ENCODE measurements around the gene RIMKLA. TPM values are rescaled to one million over a fixed set of nuclear protein-coding genes. Genes with fewer than 3 reads are reported as not detected.
A peak's percentile ranks its signal among the peaks of the same experiment; 100 is the strongest.

The RIMKLA gene
- total and polyA plus RNA-seq, 2 of the 13 experiments (the other 11 are each of a cell fraction or from before 2014, with no cell fraction given): 2.5 to 3.8 TPM

DNA sequence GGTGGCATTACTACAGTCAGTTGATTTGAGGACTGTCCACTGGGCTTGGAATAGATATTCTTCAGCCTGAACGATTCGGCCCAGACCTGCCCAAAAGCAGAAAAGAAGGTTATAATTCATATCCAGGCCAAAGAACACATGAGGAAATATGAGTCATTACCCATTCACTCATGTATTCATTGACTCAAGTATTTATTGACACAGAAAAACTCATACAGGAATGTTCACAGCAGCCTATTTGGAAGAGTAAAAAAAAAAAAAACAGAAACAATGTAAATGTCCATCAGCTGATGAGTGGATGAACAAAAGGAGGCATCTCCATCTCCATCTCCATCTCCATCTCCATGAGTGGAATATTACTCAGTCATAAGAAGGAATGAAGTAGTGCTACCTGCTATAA is 59.3 kb downstream of the RIMKLA start:
- H3K36me3 ChIP-seq (replicated peaks in 1 of 2; ENCODE audit: control insufficient read depth in 1 of 2, insufficient read depth in 2 of 2, low read length in 2 of 2): no peaks in the 10 kb centered on the region
- FAIRE-seq: no peak
- CTCF ChIA-PET (ENCODE audit: low intra/inter-chr PET ratio, low total read pairs): no interaction called here
- no peak overlapping the region for H3K27ac ChIP-seq (ENCODE audit: extremely low read length, insufficient read depth, low read length)
- WGBS (ENCODE audit: low lambda C conversion rate): 0% methylated on average over 2 of the region's 2 CpGs
- no peak overlapping the region for H2AFZ ChIP-seq (ENCODE audit: low read length)
- BruUV-seq (replicated peaks): no TSS peak
- H3K4me1 ChIP-seq (ENCODE audit: insufficient read depth, low read length): 0 out of 2 replicates have a peak, but pooled peaks cover 5% of the 10 kb centered on the region
- intact Hi-C loops (cut with micrococcal nuclease; ENCODE audit: unreplicated experiment) (no loop called here), in situ Hi-C loops (cut with HindIII; ENCODE audit: extremely low pct_ligation_motif_present, low pct_unique_long_range_greater_than_20kb) (no loop called here)
- ATAC-seq: peak; percentile 28; the same call in 1 of the 3 replicates
- no peak overlapping the region for H3K4me3 ChIP-seq (replicated peaks in 1 of 3; ENCODE audit: insufficient read depth in 1 of 3, low read depth in 2 of 3, low read length in 3 of 3)
- H3K79me2 ChIP-seq (ENCODE audit: insufficient read depth, low read length): no peaks in the 10 kb centered on the region
- no peaks in the 10 kb centered on the region for H3K27me3 ChIP-seq (ENCODE audit: control insufficient read depth in 1 of 2, insufficient read depth in 2 of 2, low read length in 2 of 2)
- no peaks in the 10 kb centered on the region for H3K9me3 ChIP-seq (ENCODE audit: low read length)
- no peaks in the 10 kb centered on the region for H4K20me1 ChIP-seq (ENCODE audit: insufficient read depth, low read length)
- POLR2A ChIA-PET: no interaction called here
- peak; percentile 35 for DNase-seq (ENCODE audit: low spot score)
- H3K9ac ChIP-seq (ENCODE audit: insufficient read depth, low read depth, low read length): no peak overlapping the region
- H3K4me2 ChIP-seq (ENCODE audit: low read depth, low read length): no peak overlapping the region; the same call in 1 of the 2 replicates
- no peak for TF ChIP-seq ZNF570 (CRISPR knock-in tag; IDR thresholded peaks at IDR 0.05; ENCODE audit: borderline replicate concordance)
- TF ChIP-seq, protein P1, sequence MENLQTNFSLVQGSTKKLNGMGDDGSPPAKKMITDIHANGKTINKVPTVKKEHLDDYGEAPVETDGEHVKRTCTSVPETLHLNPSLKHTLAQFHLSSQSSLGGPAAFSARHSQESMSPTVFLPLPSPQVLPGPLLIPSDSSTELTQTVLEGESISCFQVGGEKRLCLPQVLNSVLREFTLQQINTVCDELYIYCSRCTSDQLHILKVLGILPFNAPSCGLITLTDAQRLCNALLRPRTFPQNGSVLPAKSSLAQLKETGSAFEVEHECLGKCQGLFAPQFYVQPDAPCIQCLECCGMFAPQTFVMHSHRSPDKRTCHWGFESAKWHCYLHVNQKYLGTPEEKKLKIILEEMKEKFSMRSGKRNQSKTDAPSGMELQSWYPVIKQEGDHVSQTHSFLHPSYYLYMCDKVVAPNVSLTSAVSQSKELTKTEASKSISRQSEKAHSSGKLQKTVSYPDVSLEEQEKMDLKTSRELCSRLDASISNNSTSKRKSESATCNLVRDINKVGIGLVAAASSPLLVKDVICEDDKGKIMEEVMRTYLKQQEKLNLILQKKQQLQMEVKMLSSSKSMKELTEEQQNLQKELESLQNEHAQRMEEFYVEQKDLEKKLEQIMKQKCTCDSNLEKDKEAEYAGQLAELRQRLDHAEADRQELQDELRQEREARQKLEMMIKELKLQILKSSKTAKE (CRISPR knock-in tag; IDR thresholded peaks at IDR 0.05; ENCODE audit: borderline replicate concordance): no peak
- peak; percentile 61 for TF ChIP-seq ZBTB40 (IDR thresholded peaks at IDR 0.05)
- TF ChIP-seq ZBTB40 (CRISPR knock-in tag; IDR thresholded peaks at IDR 0.05): no peak
- peak; percentile 52 for TF ChIP-seq SOX5 (CRISPR knock-in tag; IDR thresholded peaks at IDR 0.05; ENCODE audit: borderline replicate concordance)
- no peak for TF ChIP-seq REST (IDR thresholded peaks at IDR 0.05; ENCODE audit: borderline replicate concordance in 1 of 2, low read depth in 1 of 2, low read length in 2 of 2)
- TF ChIP-seq HNRNPH1 (optimal IDR thresholded peaks at IDR 0.05; ENCODE audit: low read depth, low read length): no peak
- TF ChIP-seq TFAP4 (IDR thresholded peaks at IDR 0.05; ENCODE audit: borderline replicate concordance, low read depth): peak; percentile 54; the same call in 1 of the 2 replicates

Data from HepG2 (cell line).